Measurements from ENCODE around the gene MLANA. TPM values are rescaled to one million over a fixed set of nuclear protein-coding genes. Genes with fewer than 3 reads are reported as not detected.

MLANA gene
- total RNA-seq, 1 donor from 2014 or later: not detected

GRCh38 chr9:5957166-5957565 lies 66.5 kb downstream of the MLANA start:
- DNase-seq (ENCODE audit: low spot score): no peak

GRCh38 chr9:5958273-5958672 lies 67.6 kb downstream of the MLANA start:
- no peak for DNase-seq (ENCODE audit: low spot score)

Other genes starting within 250 kb of the MLANA start
- 8.3 TPM for gene ERMP1, start 57.8 kb upstream of the MLANA start, total RNA-seq
- gene RANBP6, start 124.7 kb downstream of the MLANA start, total RNA-seq: 12.1 TPM

All from mesenteric fat pad (tissue), 1 donor.